NCI-H345 (cell line): ENCODE data around the gene UBL4A.

Experiments used
- DNase-seq: peaks from one replicate; lab custom pipeline; 2025; lab: John Stamatoyannopoulos, UW

The UBL4A gene

DNA sequence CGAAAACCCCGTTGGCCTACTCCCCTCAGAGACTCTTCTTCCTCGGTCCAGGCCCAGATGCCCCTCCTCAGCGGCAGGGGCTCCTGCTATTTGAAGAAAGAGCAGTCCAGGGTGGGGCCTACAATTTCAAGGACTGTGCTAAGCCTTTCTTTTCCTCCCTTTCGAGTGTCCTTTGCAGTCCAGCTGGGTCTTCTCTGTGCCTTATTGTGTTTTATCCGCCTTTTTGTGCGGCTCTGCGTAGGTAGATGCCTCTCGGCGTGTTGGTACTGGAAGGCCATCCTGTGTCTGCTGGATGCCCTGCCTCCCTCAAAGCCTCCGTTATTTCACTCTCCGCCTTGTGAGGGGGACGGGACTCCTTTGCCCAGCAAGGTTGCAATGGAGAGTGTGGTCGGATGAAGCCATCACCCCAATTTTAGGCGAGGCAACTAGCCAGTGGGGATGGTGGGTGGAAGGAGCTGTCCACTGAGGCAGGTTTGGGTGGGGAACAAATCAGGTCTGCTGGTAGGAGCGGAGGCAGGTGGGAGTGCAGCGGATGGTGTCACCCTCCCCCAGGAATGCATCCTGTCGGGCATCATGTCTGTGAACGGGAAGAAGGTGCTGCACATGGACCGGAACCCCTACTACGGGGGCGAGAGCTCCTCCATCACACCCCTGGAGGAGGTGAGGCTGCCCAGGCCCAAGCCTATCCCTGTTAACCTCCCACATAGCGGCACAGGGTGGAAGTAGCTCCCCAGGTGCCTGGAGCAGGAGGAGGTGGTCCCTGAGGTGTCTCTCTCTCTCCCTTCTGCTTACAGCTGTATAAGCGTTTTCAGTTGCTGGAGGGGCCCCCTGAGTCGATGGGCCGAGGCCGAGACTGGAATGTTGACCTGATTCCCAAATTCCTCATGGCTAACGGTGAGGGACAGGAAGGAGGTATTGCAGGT, 48.2 kb downstream of the UBL4A start:
- DNase-seq, result no peak

DNA sequence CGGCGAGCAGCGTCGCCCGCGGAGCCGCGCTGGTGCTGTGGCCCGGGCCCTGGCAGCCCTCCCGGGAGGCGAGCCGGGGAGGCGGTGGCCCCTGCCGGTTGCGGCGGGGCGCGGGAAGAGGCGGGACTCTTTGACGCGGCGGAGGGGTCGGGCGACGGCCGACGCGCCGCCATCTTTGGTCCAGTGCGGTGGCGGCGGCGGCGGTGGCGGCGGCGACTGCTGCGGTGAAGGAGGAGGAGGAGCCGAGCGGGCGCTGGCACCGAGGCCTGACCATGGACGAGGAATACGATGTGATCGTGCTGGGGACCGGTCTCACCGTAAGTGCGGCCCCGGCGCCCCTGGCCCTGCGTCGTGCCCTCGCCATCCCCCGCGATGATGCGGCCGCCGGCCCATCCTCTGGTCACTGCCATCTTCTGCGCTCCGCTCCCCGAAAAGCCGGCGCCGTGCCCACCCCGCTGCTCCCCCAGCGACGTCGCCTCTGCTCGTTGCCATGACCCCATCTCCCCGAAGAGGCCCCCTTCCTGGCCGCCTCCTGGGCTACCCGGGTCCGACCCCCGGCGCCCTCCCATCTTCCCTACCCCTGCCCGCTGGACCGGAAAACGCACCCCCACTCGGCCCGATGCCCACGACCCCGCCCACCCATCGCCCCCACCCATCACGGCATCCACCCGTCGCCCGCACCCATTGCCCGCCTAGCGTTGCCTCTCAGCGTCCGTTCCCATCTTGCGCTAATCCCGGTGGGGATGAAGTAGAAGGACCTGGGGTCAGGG, 49.2 kb downstream of the UBL4A start, which contains the start of gene GDI1:
Gene GDI1, plus strand, starts transcription at position 172 of the 770 bp plus-strand sequence. Its CDS starts 101 bp downstream, at position 273.
- DNase-seq, result peak; percentile 68

DNA sequence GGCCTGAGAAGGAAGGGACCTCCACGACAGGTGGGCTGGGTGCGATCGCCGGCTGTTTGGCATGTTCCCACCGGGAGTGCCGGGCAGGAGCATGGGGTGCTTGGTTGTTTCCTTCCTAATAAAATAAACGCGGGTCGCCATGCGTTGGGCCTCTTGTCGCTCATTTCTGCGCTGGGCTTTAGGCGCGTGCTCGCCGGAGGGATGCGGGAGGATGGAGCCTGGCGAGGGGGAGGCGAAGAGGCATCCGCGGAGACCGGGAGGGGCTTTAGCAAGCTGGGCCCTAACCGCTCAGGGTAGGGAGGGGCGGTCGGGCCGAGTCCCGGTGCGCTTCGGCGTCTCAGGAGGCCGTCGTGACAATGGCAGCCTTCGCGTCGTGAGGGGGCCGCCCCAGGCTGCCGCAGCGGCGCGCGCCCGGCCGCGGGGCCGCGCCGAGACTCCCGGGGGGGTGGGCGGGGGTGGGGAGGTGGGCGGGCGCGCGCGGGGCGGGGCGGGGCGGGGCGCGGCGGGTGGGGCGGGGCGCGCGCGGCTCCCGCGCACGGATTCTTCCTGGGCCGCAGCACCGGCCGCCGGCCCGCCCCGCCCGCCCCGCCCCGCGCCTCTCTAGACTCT, 49.9 kb downstream of the UBL4A start:
- DNase-seq, result peak; percentile 39

DNA sequence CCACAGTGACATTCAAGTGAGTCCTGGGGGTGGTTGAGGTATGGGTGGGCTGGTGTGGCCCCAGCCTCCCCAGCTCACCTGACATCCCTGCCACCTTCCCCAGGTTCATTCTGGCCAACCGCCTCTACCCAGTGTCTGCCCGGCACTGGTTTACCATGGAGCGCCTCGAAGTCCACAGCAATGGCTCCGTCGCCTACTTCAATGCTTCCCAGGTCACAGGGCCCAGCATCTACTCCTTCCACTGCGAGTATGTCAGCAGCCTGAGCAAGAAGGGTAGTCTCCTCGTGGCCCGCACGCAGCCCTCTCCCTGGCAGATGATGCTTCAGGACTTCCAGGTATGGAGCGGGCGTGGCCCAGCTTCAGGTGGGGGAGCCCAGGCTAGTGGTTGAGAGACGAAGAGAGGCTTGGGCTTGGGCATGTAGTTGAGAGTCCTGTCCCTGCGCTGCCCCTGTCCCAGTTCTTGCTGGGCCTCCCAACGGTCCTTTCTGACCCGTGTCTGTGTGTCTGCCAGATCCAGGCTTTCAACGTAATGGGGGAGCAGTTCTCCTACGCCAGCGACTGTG, 51.2 kb downstream of the UBL4A start:
- no peak for DNase-seq

DNA sequence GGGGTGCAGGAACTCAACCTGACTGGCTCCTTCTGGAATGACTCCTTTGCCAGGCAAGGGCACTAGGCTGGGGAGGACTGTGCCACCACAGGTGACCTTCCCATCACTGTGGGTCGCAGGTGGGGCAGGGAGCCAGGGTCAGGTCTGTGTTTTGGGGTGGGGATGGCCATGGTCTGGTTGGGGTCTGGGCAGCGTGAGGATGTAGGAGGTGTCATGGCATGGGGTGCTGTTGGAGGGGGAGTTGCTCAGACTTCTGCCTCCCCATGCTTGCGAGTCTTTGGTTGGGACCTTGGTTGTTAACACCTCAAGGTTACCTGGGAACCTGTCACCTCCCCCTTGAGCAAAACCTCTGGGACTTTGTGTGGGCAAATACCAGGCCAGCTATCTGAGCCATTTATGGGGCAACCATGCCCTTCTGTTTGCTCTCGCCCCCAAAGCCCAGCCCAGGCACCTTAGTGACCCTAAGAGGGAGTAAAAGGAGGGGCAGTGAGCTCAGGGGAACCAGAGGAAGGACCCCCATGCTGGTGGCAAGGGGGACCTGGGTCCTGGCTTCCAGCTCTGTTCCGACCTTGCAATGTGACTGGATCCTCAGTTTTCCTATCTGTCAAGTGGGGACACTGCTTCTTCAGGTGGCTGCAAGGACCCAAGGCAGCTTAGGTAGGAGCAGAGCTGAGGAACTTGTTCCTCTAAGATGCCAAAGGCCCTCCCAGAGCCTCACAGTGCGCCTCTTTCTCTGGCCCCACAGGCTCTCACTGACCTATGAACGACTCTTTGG, 51.8 kb downstream of the UBL4A start:
- DNase-seq, result no peak
